T-helper 22 cell (primary cell): ENCODE measurements around the gene FLOT1.

ENCODE experiments used
- DNase-seq: peaks from one replicate; pipeline ENCODE4 v3.0.0-alpha.2; 2020; ENCODE audit warnings: low read depth

FLOT1 gene

DNA sequence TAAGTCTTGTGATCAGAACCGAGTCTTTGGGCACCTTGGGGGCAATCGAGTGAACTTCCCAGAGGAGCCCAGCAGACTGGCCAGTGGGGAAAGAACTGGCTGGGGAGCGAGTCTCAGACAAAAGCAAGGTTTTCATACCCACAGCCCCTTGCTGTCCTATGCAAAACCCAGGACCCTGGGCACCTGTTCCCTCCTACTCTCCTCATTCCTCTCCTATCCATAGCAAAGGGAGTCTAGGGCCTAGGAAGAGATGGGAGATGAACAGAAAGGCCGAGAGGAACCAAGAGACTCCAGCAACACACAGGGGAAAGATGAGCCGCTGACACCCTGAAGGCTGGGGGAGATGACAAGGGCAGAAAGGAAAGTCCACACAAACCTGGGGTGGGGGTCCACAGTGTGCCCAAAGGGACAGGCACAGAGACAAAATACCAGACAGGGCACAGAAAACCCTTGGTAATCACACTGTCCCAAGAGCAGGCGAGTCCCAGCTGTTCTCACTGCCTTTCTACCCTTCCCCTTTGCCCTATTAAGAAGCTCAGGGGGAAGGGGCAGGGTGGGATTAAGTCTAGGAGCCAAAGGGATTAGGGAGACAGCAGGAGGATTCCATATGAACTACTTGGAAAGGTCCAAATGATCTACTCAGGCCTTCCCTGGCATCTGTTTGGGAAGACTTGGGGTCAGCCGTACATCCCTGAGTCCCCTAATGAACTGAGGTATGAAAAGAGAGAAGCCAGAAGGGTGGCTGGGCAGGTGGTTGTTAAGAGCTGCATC is 62.5 kb downstream of the FLOT1 start:
- no peak for DNase-seq

DNA sequence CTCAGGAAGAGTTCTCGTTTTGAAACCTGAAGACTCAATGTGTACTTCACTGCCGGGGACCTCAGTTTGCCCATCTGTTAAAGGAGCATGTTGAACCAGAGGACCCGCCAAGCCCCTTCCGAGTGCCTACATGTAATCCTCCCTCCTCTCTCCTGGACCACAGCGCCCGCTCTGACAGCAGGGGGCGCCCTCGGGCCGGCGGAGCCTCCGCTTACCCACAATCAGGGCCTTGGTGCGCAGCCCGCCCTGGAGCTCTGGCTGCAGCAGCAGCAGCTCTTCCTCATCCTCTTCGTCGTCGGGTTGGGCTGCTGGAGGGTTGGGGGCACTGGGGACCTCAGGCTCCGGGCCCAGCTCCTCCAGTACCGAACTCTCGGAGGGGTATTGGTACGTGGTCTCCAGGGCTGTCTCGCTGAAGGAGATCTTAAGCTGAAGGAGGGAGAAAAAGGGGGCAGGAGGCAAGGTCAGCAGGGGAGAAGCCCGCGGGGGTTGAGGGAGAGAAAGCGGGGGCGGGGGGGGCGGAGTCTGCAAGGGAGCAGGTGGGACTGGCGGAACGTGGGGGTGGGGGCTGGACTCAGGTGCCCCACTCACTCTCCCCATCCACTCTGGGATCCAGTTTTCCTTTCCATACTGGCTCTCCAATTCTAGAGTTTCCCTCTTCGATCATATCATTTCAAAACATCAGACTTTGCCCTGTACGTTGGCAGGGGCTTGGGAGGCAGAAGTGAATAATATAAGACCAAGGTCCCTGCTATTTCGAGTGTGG is 63.3 kb downstream of the FLOT1 start:
- peak; percentile 75 for DNase-seq
